HG03103 (cell line): ENCODE data around the gene C22orf31.

Experiments
- ATAC-seq: cut with Tn5 transposase; IDR thresholded peaks from one replicate; pipeline ENCODE4 v1.9.1; 2021; ENCODE audit warnings: low read depth; ENCODE audit not compliant: unreplicated experiment

Gene C22orf31

GRCh38 chr22:29082826-29083545, 21.4 kb upstream of the C22orf31 start:
- no peak for ATAC-seq

GRCh38 chr22:29081517-29082236, 20.0 kb upstream of the C22orf31 start:
- ATAC-seq: no peak

GRCh38 chr22:29080106-29080975, 18.7 kb upstream of the C22orf31 start:
- ATAC-seq: no peak

- no peak for ATAC-seq
Observed at GRCh38 chr22:29079218-29079901, 17.7 kb upstream of the C22orf31 start.

GRCh38 chr22:29078869-29079207, 17.2 kb upstream of the C22orf31 start:
- ATAC-seq: no peak

- ATAC-seq: no peak
Observed at GRCh38 chr22:29078036-29078868, 16.6 kb upstream of the C22orf31 start.

GRCh38 chr22:29074276-29074772, 12.7 kb upstream of the C22orf31 start:
- no peak for ATAC-seq

- no peak for ATAC-seq
Observed at GRCh38 chr22:29073618-29074275, 12.1 kb upstream of the C22orf31 start.

- ATAC-seq: no peak
Observed at GRCh38 chr22:29072979-29073617, 11.5 kb upstream of the C22orf31 start, which contains the start of gene KREMEN1. Gene KREMEN1, plus strand, starts transcription at chr22:29073035. Its CDS starts 96 bp downstream, at chr22:29073131.

GRCh38 chr22:29072193-29072978, 10.8 kb upstream of the C22orf31 start:
- peak; percentile 59 for ATAC-seq

- ATAC-seq: no peak
Observed at GRCh38 chr22:29071261-29072045, 9.8 kb upstream of the C22orf31 start.

- no peak for ATAC-seq
Observed at GRCh38 chr22:29070490-29070889, 8.9 kb upstream of the C22orf31 start.

- ATAC-seq: no peak
Observed at GRCh38 chr22:29069463-29069862, 7.8 kb upstream of the C22orf31 start.

- no peak for ATAC-seq
Observed at GRCh38 chr22:29065468-29066190, 4.0 kb upstream of the C22orf31 start.

GRCh38 chr22:29062286-29062821, 723 bp upstream of the C22orf31 start:
- no peak for ATAC-seq

GRCh38 chr22:29060931-29061330, 700 bp downstream of the C22orf31 start:
- no peak for ATAC-seq
